ENCODE measurements around the gene RAPGEF5.

RAPGEF5 gene

GRCh38 chr7:22373388-22373787 lies 16.4 kb upstream of the RAPGEF5 start:
- DNase-seq (ENCODE audit: low read depth in 1 of 2, low spot score in 1 of 2), result no peak
- in situ Hi-C loops (cut with HindIII; ENCODE audit: low pct_unique_long_range_greater_than_20kb, low sequenced_read_pairs), result no loop called here
- no peak for TF ChIP-seq JUND (IDR thresholded peaks at IDR 0.05; ENCODE audit: low read depth)

- DNase-seq (ENCODE audit: low read depth in 1 of 2, low spot score in 1 of 2), result peak in 1 of 2 experiments; percentile 58
- TF ChIP-seq JUND (IDR thresholded peaks at IDR 0.05; ENCODE audit: low read depth), result no peak
- in situ Hi-C loops (cut with HindIII; ENCODE audit: low pct_unique_long_range_greater_than_20kb, low sequenced_read_pairs), result no loop called here
These were observed 15.9 kb upstream of the RAPGEF5 start for GRCh38 chr7:22372863-22373262.

- no peak for TF ChIP-seq JUND (IDR thresholded peaks at IDR 0.05; ENCODE audit: low read depth)
- in situ Hi-C loops (cut with HindIII; ENCODE audit: low pct_unique_long_range_greater_than_20kb, low sequenced_read_pairs), result no loop called here
- DNase-seq (ENCODE audit: low read depth in 1 of 2, low spot score in 1 of 2), result no peak
These were observed 14.9 kb upstream of the RAPGEF5 start for GRCh38 chr7:22371878-22372277.

GRCh38 chr7:22364900-22365299 lies 7.9 kb upstream of the RAPGEF5 start:
- in situ Hi-C loops (cut with HindIII; ENCODE audit: low pct_unique_long_range_greater_than_20kb, low sequenced_read_pairs), result no loop called here
- DNase-seq (ENCODE audit: low read depth in 1 of 2, low spot score in 1 of 2), result no peak
- TF ChIP-seq JUND (IDR thresholded peaks at IDR 0.05; ENCODE audit: low read depth), result no peak

- in situ Hi-C loops (cut with HindIII; ENCODE audit: low pct_unique_long_range_greater_than_20kb, low sequenced_read_pairs), result no loop called here
- DNase-seq (ENCODE audit: low read depth in 1 of 2, low spot score in 1 of 2), result no peak
- TF ChIP-seq JUND (IDR thresholded peaks at IDR 0.05; ENCODE audit: low read depth), result no peak
These were observed 6.9 kb upstream of the RAPGEF5 start for GRCh38 chr7:22363756-22364422.

- peak; percentile 72; the same call in 1 of the 2 replicates for TF ChIP-seq JUND (IDR thresholded peaks at IDR 0.05; ENCODE audit: low read depth)
- in situ Hi-C loops (cut with HindIII; ENCODE audit: low pct_unique_long_range_greater_than_20kb, low sequenced_read_pairs), result no loop called here
- DNase-seq (ENCODE audit: low read depth in 1 of 2, low spot score in 1 of 2), result peak; percentile 72 to 96
These were observed 4.8 kb upstream of the RAPGEF5 start for GRCh38 chr7:22361795-22362194.

GRCh38 chr7:22361320-22361719 lies 4.4 kb upstream of the RAPGEF5 start:
- TF ChIP-seq JUND (IDR thresholded peaks at IDR 0.05; ENCODE audit: low read depth), result no peak
- DNase-seq (ENCODE audit: low read depth in 1 of 2, low spot score in 1 of 2), result peak in 1 of 2 experiments; percentile 92
- in situ Hi-C loops (cut with HindIII; ENCODE audit: low pct_unique_long_range_greater_than_20kb, low sequenced_read_pairs), result no loop called here

- in situ Hi-C loops (cut with HindIII; ENCODE audit: low pct_unique_long_range_greater_than_20kb, low sequenced_read_pairs), result no loop called here
- no peak for TF ChIP-seq JUND (IDR thresholded peaks at IDR 0.05; ENCODE audit: low read depth)
- DNase-seq (ENCODE audit: low read depth in 1 of 2, low spot score in 1 of 2), result no peak
These were observed 2.1 kb upstream of the RAPGEF5 start for GRCh38 chr7:22358820-22359697.

GRCh38 chr7:22357311-22358175 lies 589 bp upstream of the RAPGEF5 start:
- peak in 1 of 2 experiments; percentile 38 for DNase-seq (ENCODE audit: low read depth in 1 of 2, low spot score in 1 of 2)
- in situ Hi-C loops (cut with HindIII; ENCODE audit: low pct_unique_long_range_greater_than_20kb, low sequenced_read_pairs), result no loop called here
- no peak for TF ChIP-seq JUND (IDR thresholded peaks at IDR 0.05; ENCODE audit: low read depth)

GRCh38 chr7:22356010-22356691 lies 803 bp downstream of the RAPGEF5 start:
- peak; percentile 41 to 45 for DNase-seq (ENCODE audit: low read depth in 1 of 2, low spot score in 1 of 2)
- TF ChIP-seq JUND (IDR thresholded peaks at IDR 0.05; ENCODE audit: low read depth), result no peak
- in situ Hi-C loops (cut with HindIII; ENCODE audit: low pct_unique_long_range_greater_than_20kb, low sequenced_read_pairs), result no loop called here

- TF ChIP-seq JUND (IDR thresholded peaks at IDR 0.05; ENCODE audit: low read depth), result no peak
- in situ Hi-C loops (cut with HindIII; ENCODE audit: low pct_unique_long_range_greater_than_20kb, low sequenced_read_pairs), result no loop called here
These were observed 1.3 kb downstream of the RAPGEF5 start for GRCh38 chr7:22355620-22356009.

GRCh38 chr7:22354462-22354861 lies 2.5 kb downstream of the RAPGEF5 start:
- no peak for TF ChIP-seq JUND (IDR thresholded peaks at IDR 0.05; ENCODE audit: low read depth)
- in situ Hi-C loops (cut with HindIII; ENCODE audit: low pct_unique_long_range_greater_than_20kb, low sequenced_read_pairs), result no loop called here

More at GRCh38 chr7:22355620-22356009, 1.3 kb downstream of the RAPGEF5 start:
- DNase-seq (ENCODE audit: low read depth in 1 of 2, low spot score in 1 of 2), result no peak

More at GRCh38 chr7:22354462-22354861, 2.5 kb downstream of the RAPGEF5 start:
- no peak for DNase-seq (ENCODE audit: low read depth in 1 of 2, low spot score in 1 of 2)

Measured in T47D (cell line).